GM23338 (cell line): Measurements from ENCODE around the gene TAF3. TPM values are rescaled to one million over a fixed set of nuclear protein-coding genes. Genes with fewer than 3 reads are reported as not detected.

Experiments used
- ATAC-seq: fragments of 200-7000 bp; cut with Tn5 transposase; 3 replicates; pipeline ENCODE4 v1.9.1; 2020
- DNase-seq: peaks from one replicate; pipeline ENCODE4 v3.0.0-alpha.2; 2015; ENCODE audit warnings: low spot score
- H2AFZ ChIP-seq: fragments of 200-600 bp; sonication (generic); 2 replicates; pipeline ENCODE4 v1.8.0; 2016; ENCODE audit warnings: antibody characterized with exemption, mild to moderate bottlenecking, moderate library complexity
- H3F3A ChIP-seq: fragments of 200-600 bp; sonication (generic); replicated peaks from 2 replicates; pipeline ENCODE4 v1.8.0; 2017; ENCODE audit warnings: antibody characterized with exemption, mixed run types, low read depth
- H3K27ac ChIP-seq: fragments of 200-600 bp; sonication (generic); 2 replicates; pipeline ENCODE4 v1.6.1; 2016; ENCODE audit warnings: low read depth
- H3K27me3 ChIP-seq: fragments of 200-600 bp; sonication (generic); 2 replicates; pipeline ENCODE4 v1.8.0; 2016; ENCODE audit warnings: mild to moderate bottlenecking, mixed run types, moderate library complexity; ENCODE audit not compliant: insufficient read depth
- H3K36me3 ChIP-seq: fragments of 200-600 bp; sonication (generic); 2 replicates; pipeline ENCODE4 v1.8.0; 2016; ENCODE audit warnings: mild to moderate bottlenecking; ENCODE audit not compliant: insufficient read depth
- H3K4me1 ChIP-seq: fragments of 200-600 bp; sonication (generic); 2 replicates; pipeline ENCODE4 v1.8.0; 2016; ENCODE audit warnings: mild to moderate bottlenecking, moderate library complexity; ENCODE audit not compliant: insufficient read depth
- H3K4me2 ChIP-seq: fragments of 200-600 bp; sonication (generic); 2 replicates; pipeline ENCODE4 v1.7.1; 2017; ENCODE audit warnings: mixed run types
- H3K4me3 ChIP-seq: fragments of 200-600 bp; sonication (generic); 2 replicates; pipeline ENCODE4 v1.6.1; 2016; ENCODE audit warnings: mixed run types
- H3K79me2 ChIP-seq: fragments of 200-600 bp; sonication (generic); replicated peaks from 2 replicates; pipeline ENCODE4 v1.8.0; 2017; ENCODE audit warnings: mild to moderate bottlenecking; ENCODE audit not compliant: insufficient read depth
- H3K9me2 ChIP-seq: fragments of 200-600 bp; sonication (generic); 2 replicates; pipeline ENCODE4 v1.8.0; 2017; ENCODE audit not compliant: insufficient read depth
- H4K20me1 ChIP-seq: fragments of 200-600 bp; sonication (generic); replicated peaks from 2 replicates; pipeline ENCODE4 v1.8.0; 2017; ENCODE audit warnings: mild to moderate bottlenecking; ENCODE audit not compliant: insufficient read depth
- H3K27ac Mint-ChIP-seq: 2 replicates; pipeline ENCODE4 v1.8.0; 2020; ENCODE audit warnings: inconsistent platforms, mild to moderate bottlenecking, moderate library complexity, mixed read lengths
- H3K27me3 Mint-ChIP-seq: 3 replicates; pipeline ENCODE4 v1.8.0; 2022; ENCODE audit warnings: low read depth, mild to moderate bottlenecking, moderate library complexity, mixed read lengths, inconsistent platforms; ENCODE audit not compliant: insufficient read depth, poor library complexity
- H3K36me3 Mint-ChIP-seq: 3 replicates; pipeline ENCODE4 v1.8.0; 2021; ENCODE audit warnings: low read depth, mild to moderate bottlenecking, inconsistent platforms, moderate library complexity, mixed read lengths
- H3K4me1 Mint-ChIP-seq: 3 replicates; pipeline ENCODE4 v1.8.0; 2020; ENCODE audit warnings: mild to moderate bottlenecking, inconsistent platforms, mixed read lengths
- H3K4me3 Mint-ChIP-seq: 3 replicates; pipeline ENCODE4 v1.8.0; 2021; ENCODE audit warnings: moderate library complexity, mild to moderate bottlenecking, inconsistent platforms, mixed read lengths
- H3K9me3 Mint-ChIP-seq: 3 replicates; pipeline ENCODE4 v1.8.0; 2020; ENCODE audit warnings: moderate library complexity, mild to moderate bottlenecking, inconsistent platforms, mixed read lengths
- NANOG ChIP-seq: IDR thresholded peaks from 2 replicates; pipeline ENCODE4 v1.6.1; 2016; ENCODE audit warnings: antibody characterized with exemption, borderline replicate concordance
- POLR2AphosphoS5 ChIP-seq: IDR thresholded peaks from 2 replicates; pipeline ENCODE4 v1.6.1; 2016; ENCODE audit warnings: antibody characterized with exemption, low read depth
- polyA plus RNA-seq: library from polyadenylated mRNA; unstranded; fragments of >200 nt; fragmentation: Nextera tagmentation; extraction: Ambion mirVana; gene quantifications from 2 replicates; pipeline ENCODE4 v1.2.1, GENCODE V29; 2016
- total RNA-seq: library from RNA; depleted of rRNA; stranded (reverse); fragments of >200 nt; shearing (Covaris generic); gene quantifications from 2 replicates; pipeline ENCODE4 v1.2.3, GENCODE V29; 2014
- TF ChIP-seq, protein P1 (sequence below): IDR thresholded peaks from one replicate; pipeline ENCODE4 v1.6.1; 2018; ENCODE audit warnings: antibody characterized with exemption; ENCODE audit not compliant: unreplicated experiment
- TF ChIP-seq, protein P2 (sequence below): IDR thresholded peaks from 2 replicates; pipeline ENCODE4 v1.6.1; 2016; ENCODE audit warnings: antibody characterized with exemption

TAF3 gene
- total and polyA plus RNA-seq, 2 experiments from 2014 or later: 6.4 to 15.2 TPM

DNA sequence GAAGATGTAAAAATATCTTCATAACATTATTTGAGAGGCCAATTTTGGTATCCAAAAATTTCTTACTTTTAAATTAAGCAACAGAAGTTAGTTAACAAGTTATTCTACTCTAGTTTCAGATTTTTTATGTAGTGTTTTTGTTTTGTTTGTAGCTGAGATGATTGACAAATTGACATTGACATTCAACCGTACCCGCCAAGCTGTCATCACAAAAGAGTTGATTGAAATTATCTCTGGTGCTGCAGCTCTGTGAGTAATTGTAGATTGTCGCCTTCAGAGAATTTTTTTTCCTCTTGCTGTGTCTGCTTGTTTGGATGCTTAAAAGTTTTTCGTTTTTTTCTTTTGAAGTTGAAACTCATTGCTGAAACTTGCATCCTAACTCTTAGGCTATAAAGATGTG lies 15.7 kb upstream of the TAF3 start (continued):
- TF ChIP-seq, protein P1, sequence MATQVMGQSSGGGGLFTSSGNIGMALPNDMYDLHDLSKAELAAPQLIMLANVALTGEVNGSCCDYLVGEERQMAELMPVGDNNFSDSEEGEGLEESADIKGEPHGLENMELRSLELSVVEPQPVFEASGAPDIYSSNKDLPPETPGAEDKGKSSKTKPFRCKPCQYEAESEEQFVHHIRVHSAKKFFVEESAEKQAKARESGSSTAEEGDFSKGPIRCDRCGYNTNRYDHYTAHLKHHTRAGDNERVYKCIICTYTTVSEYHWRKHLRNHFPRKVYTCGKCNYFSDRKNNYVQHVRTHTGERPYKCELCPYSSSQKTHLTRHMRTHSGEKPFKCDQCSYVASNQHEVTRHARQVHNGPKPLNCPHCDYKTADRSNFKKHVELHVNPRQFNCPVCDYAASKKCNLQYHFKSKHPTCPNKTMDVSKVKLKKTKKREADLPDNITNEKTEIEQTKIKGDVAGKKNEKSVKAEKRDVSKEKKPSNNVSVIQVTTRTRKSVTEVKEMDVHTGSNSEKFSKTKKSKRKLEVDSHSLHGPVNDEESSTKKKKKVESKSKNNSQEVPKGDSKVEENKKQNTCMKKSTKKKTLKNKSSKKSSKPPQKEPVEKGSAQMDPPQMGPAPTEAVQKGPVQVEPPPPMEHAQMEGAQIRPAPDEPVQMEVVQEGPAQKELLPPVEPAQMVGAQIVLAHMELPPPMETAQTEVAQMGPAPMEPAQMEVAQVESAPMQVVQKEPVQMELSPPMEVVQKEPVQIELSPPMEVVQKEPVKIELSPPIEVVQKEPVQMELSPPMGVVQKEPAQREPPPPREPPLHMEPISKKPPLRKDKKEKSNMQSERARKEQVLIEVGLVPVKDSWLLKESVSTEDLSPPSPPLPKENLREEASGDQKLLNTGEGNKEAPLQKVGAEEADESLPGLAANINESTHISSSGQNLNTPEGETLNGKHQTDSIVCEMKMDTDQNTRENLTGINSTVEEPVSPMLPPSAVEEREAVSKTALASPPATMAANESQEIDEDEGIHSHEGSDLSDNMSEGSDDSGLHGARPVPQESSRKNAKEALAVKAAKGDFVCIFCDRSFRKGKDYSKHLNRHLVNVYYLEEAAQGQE: no peak
- TF ChIP-seq, protein P2, sequence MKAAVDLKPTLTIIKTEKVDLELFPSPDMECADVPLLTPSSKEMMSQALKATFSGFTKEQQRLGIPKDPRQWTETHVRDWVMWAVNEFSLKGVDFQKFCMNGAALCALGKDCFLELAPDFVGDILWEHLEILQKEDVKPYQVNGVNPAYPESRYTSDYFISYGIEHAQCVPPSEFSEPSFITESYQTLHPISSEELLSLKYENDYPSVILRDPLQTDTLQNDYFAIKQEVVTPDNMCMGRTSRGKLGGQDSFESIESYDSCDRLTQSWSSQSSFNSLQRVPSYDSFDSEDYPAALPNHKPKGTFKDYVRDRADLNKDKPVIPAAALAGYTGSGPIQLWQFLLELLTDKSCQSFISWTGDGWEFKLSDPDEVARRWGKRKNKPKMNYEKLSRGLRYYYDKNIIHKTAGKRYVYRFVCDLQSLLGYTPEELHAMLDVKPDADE: no peak
- TF ChIP-seq POLR2AphosphoS5: no peak

DNA sequence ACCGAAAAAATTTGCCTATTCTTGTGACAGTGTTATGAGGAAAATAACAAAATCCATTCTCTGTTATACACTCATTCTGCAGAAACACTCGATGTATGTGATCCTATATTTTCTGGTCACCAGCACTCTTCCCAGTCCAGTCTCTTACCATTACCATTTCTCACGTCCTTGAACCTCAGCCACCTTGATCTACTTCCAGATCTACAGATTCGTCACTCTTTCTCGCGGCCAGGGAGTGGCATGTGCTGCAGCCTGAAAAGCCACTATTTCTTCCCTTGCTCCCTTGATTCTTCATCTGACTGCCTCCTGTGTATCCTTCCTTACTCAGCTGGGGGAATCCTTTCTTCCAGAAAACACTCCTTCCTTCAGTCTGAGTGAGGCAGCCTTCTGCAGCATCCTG lies 14.1 kb upstream of the TAF3 start:
- H3K36me3 Mint-ChIP-seq: peaks cover 70% of the 10 kb centered on the region
- H3K27ac ChIP-seq: no peak overlapping the region
- H3K27ac Mint-ChIP-seq: no peak overlapping the region

More for the DNA sequence above, 14.1 kb upstream of the TAF3 start:
- Histone ChIP-seq H2AFZ (no peak overlapping the region), H3K27me3 (no peaks in the 10 kb centered on the region), H3K9me2 (no peaks in the 10 kb centered on the region), H3K36me3 (peaks cover 63% of the 10 kb centered on the region), H3K79me2 (no peaks in the 10 kb centered on the region), H3F3A (no peaks in the 10 kb centered on the region), H4K20me1 (peaks cover 16% of the 10 kb centered on the region), H3K4me3 (no peak overlapping the region), H3K4me2 (no peak overlapping the region), H3K4me1 (no peaks in the 10 kb centered on the region)
- ATAC-seq (no peak), DNase-seq (no peak)
- H3K4me3 Mint-ChIP-seq: no peak overlapping the region
- no peaks in the 10 kb centered on the region for H3K4me1 Mint-ChIP-seq
- H3K9me3 Mint-ChIP-seq: no peaks in the 10 kb centered on the region
- TF ChIP-seq NANOG: no peak
- TF ChIP-seq, protein P1: no peak
- H3K27me3 Mint-ChIP-seq: peaks cover 2% of the 10 kb centered on the region
